DMS 273 (cell line): Measurements from ENCODE around the gene PRODH2.

ENCODE experiments used
- DNase-seq: peaks from one replicate; lab custom pipeline; 2025; ENCODE audit not compliant: unreplicated experiment; lab: John Stamatoyannopoulos, UW

Gene PRODH2

GRCh38 chr19:35757749-35758608 is 54.7 kb downstream of the PRODH2 start, which contains the start of gene PROSER3:
PROSER3 (plus strand) TSS chr19:35758176; CDS start chr19:35758216, 40 bp downstream.
- peak; percentile 100 for DNase-seq

- DNase-seq, result peak; percentile 95
Observed at GRCh38 chr19:35757231-35757748, 55.4 kb downstream of the PRODH2 start.

GRCh38 chr19:35756377-35757230 is 56.0 kb downstream of the PRODH2 start, which contains the start of gene HSPB6:
HSPB6 (minus strand) TSS chr19:35757029; CDS start chr19:35757008, 21 bp downstream.
- DNase-seq, result no peak

DNA sequence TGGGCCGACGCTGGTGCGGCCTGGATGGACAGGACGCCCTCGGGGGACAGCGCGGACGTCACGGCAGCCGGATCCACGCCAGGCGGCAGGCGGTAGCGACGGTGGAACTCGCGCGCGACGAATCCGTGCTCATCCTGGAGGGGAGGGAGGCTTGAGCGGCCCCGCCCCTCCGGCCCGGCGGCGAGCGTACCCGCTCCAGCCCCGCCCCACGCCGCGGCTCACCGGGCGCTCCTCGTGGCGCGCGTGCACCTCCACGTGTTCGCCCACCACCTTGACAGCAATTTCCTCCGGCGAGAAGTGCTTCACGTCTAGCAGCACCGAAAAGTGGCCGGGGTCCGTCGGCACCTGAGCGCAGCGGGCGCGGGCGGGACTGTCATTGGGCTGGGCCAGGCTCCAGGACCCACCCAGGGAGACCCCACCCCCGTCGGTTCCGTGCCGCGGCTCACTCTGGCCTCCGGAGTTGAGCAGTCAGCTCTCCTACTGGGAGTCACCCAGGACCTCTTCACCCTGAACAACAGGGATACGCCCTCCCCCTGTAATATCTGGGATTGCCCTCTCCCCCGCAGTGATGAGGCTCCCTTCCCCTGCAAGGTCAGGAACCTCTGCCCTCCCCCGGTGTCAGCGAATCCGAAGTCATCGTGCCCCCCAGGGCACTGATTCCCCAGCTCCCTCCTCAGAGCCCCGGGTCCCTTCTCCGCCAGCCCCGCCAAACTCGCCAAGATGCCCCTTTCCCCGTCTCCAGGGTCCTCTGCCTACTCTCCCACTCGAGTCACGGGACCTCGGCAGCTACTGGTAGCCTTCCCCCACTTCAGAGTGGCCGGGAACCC is 56.9 kb downstream of the PRODH2 start:
- no peak for DNase-seq

GRCh38 chr19:35755131-35755549 is 57.5 kb downstream of the PRODH2 start:
- DNase-seq, result peak; percentile 52

DNA sequence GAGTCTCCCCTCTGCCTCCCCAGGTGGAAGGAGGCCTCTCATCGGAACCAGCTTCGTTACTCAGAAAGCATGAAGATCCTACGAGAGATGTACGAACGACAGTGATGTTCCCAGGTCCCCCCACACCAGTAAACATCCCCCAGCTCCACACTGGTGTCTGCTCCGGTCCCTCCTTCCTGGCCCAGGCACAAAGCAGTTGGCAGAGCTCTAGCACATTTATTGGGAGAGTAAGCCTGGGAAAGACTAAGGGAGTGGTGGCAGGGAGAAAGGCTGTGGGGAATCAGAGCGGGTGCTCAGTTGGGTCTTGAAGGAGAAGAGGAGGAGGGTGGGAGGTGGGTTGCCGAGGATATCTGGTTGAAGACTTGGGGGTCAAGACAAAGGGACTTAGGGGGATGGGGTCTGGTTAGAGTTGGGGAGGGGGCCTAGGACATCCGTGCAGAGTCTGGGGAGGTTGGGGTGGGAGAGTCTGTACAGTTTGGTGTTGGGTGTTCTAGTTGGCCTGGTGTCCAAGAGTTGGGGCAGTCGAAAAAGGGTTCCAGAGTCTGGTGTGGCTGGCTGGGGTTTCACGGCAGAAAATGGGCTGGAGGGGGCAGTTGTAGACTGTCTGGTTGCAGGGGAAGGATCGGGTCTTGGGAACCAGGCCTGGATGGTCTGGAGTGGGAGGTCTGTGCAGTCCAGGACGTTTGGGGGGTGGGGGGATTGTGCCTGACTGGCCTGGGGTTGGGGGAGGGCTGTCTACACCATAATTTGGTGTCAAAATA is 58.1 kb downstream of the PRODH2 start:
- DNase-seq, result no peak

DNA sequence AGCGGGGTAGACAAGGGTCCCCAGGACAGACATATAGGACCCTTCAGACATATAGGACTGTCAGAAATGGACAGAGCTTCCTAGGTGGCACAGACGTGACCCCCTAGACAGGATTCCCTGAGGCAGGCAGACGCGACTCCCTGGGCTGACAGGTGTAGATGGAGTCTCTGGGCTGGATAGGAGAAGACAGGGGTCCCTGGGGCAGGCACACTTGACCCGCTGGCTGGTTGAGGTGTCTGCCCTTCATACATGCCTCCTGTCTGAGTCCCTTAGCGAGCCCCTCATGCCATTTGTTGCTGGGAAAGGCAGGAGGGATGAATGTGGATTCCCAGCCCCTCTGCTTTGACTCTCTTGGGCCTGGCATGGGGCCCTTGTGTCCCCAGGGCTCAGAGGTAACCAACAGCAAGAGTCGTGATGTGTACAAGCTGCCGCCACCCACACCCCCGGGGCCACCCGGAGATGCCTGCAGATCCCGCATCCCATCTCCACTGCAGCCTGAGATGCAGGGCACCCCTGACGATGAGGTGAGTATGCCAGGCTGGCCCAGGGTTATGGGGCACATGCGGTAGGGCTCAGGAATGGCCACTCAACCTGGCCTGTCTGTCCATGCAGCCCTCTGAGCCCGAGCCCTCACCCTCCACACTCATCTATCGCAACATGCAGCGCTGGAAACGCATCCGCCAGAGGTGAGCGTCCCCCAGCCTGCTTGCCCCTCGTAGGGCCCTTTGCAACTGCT is 58.8 kb downstream of the PRODH2 start:
- DNase-seq, result no peak

GRCh38 chr19:35752746-35753350 is 59.8 kb downstream of the PRODH2 start:
- no peak for DNase-seq

DNA sequence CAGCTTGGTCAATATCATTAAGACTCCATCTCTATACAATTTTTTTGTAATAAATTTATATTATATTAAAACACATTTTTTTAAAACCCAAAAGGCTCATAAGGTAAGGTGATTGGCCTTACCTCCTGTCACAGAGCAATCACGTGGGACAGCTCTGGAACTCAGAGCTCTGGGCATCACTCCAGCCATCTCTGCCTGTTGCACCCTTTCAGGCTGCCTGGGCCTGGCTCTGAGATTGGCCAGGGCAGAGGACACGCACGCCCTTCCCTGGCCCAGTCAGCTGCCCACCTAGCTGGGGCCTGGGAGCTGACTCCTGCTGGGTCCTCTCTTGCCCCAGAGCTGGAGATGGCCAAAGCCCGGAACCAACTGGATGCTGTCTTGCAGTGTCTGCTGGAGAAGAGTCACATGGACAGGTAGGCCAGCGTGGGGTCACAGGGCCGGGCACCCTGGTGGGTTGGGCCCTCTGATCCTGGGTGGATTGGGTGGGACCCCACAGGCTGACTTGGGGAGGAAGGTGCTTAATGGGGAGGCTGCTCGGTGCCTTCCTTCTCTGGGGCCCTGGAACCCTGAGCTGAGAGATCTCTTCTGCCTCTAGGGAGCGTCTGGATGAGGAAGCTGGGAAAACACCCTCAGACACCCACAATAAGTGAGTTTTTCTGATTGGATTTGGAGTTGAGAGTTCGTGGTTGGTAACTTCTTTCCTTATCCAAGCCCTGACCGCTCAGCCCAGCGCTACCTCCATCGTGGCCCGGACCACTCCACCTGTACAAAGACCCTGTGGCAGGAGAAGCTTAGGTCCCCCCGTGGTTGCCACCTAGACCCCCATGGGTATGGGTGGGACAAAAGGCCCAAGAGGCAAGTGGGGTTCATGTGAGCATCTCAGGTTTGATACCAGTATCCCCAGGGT is 60.6 kb downstream of the PRODH2 start:
- no peak for DNase-seq

GRCh38 chr19:35750167-35750566 is 62.5 kb downstream of the PRODH2 start:
- no peak for DNase-seq
